OCI-M2 (cell line): Measurements from ENCODE around the gene DNHD1.

Source experiments
- DNase-seq: peaks from one replicate; lab custom pipeline; 2025; ENCODE audit not compliant: unreplicated experiment; lab: John Stamatoyannopoulos, UW

The DNHD1 gene, protein sequence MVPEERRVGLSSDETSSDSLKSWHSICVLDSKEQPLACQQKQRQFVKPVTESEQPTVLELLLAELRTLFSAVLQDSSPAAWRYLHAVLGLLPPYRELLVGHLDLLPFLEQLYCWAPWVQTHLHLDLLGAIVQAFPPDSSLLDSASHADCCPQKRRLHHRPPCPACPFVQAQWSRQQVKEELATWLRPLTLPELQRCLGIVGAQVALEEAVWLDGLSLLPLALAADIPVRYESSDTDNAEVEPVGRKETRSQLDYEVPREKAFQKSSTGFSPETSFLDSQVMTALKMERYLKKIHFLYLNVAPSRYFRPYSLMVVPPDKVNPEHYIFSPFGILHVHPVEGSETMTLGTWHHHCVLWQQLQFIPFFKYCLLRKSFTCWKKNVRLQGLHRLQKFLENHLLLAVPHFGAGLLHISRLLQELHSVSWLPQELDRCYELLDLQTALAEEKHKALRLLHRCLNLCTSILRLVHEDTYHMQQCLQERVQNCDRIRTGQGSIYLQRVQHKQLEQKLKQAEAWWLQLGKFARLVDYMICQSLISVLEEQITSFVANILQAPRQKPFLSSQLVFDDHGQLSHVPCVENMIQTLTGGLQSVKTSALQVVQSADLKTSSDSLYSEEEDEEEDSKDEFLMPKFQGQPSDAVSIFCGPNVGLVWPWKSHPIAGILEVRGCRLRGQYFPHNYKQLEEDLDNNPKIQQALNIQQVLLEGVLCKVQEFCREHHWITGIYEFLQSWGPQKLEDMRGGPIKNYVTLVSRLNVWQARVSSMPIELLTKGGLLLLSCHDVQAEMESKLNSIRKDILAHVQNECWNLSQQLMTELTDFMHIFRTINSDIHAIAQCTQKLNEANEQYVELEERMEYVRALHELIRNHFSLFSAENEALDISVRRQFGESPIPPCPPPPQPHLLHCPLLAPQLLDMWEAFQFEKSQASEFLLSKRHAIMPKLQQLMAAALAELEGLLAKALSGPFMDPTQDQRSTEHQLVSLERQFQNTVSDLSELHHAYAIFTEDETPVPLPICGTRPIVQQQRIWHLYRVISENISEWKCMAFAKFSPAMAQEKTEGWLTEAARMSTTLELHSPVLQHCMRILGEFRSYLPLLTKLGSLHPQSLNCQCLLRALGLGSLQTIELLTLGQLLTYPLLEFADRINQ (N-terminal part only)

DNA sequence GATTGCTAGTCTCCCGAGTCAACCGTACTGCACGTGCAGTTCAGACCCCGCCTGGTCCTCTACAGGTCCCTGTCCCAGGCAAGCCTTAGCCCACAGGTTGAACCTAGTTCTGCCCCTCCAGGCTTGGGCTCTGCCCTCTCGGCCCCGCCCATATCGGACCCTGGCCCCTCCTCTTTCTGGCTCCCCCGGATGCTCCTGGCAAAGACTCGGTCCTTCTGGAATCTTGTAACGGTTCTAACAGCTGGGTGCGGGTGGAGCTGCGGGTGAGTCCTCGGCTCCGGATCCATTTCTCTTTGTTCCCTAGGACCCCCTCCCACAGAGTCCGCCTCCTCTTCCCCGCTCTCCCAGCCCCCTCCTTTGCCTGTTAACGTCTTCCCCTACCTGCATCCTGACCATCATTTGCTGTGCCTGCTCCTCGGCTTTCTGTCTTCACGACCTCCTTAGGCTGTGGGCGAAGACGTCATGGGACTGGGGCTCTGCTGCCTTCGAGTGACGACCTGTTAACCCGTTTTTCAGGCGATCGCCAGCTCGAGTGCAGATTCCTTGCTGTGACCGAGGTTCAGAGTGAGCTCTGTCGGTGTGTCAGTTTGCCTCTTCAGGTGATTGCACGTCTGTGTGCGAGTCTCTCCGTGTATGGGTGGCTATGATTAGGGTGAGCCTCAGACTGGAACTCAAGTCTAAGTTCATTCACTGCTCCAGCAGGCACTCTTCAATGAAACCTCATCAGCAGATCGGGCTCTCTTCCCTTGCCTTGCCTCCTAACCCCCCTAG lies at the start of gene DNHD1:
TSS of gene DNHD1 (plus strand) at position 212 of the 771 bp plus-strand sequence. CDS start 936 bp downstream, outside the sequence.
- DNase-seq = no peak

DNA sequence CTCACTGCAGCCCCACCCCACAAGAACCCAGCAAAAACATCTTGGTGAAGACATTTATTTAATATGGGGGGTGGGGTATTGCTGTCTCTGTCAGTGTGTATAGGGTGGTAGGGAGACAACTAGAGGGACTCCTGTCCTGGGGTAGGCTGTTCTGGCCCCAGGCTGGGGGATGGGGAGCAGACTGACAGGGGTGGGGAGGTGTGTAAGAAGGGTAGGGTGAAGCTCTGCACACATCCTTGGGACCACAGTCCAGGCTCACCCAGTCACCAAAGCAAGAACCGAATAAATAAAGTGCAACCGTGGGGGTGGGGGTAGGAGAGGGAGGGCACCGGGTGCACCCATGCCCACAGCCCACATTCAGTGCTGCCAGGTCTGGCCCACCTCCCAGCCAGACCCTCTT lies 48.5 kb upstream of the DNHD1 start:
- DNase-seq = no peak

DNA sequence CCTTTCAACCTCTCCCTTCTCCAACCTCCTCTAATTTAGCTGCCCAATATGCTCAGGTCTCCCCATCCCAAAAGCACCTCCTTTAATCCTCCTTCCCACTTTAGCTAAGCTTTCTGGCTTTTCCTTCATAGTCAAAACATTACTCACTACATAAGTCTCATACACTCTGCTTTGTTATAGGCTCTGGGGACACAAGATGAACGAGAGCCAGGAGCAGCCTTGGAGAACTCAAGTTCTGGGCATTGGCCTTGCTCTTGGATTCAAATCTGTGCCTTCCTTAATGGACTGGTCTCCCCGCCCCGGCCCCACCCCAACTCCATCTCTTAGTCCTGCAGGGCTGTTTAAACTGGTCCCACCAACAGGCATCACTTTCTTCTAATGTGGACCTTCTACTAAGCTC lies 44.9 kb upstream of the DNHD1 start:
- no peak for DNase-seq

GRCh38 chr11:6453152-6453551 lies 43.9 kb upstream of the DNHD1 start:
- no peak for DNase-seq

- no peak for DNase-seq
These were observed 42.0 kb upstream of the DNHD1 start for GRCh38 chr11:6455070-6455469.

- no peak for DNase-seq
These were observed 40.6 kb upstream of the DNHD1 start for GRCh38 chr11:6456361-6457073.

DNA sequence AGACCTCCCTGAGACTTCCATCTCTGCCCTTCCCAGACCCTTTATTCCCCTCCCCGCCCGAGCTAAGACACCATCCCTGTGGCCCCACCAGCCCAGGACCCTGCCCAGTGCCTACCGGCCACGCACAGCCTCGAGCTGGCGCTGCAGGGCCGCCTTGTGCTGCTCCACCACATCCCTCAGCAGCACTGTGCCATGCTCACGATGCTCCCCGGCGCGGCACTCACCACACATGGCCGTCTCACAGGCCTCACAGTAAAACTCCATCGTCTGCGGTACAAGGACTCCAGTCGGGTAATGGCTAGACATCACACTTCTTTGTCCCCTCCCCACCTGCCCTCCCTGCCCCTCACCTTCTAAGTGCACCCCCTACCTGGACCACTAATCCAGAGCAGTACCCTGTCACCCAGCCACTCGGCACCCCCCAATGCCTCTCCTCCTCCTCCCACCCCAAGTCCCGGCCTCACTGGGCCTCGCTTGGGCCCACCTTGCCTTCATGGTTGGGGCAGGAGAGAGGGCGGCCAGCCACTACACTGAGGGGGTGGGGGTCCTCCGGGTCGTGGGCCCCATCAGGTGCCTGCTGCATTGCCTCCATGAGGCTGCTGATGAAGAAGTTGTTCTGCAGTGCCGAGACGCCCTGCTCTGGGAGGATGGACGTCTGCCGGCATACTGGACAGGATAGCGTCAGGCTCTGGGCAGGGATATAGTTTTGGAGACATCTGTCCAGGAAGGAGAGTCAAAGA lies 39.3 kb upstream of the DNHD1 start:
- DNase-seq = no peak

DNA sequence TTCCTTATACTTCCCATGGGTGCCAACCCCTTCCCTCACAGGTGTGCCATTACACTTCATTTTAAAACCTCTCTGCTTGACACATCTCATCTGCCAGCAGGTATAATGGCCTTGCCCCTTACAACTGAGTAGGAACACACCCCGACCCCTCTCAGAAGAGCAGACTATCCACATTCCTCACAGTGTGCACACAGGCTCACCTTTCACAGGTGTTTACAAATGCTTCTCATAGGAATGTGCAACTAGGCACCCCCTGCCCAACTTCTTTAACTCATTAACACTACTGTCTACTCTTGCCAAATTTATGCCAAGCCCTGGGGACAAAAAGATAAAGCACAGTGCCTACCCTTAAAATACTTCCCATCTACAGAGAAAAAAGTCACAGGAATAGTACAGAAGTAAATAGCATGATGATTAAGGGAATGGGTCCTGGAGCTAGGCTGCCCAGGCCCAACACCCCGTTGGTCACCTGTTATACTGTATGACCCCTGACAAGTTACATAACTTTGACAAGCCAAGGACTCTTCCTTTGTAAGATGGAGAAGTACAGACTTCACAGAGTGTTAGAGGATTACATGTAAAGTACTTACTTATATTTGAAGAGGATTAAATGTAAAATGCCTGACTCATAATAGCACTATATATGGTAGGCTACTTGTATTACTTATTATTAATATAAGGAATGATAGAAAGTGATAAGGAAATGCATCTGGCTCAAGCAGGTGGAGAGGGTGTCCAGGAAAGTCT lies 38.6 kb upstream of the DNHD1 start:
- DNase-seq = no peak

DNA sequence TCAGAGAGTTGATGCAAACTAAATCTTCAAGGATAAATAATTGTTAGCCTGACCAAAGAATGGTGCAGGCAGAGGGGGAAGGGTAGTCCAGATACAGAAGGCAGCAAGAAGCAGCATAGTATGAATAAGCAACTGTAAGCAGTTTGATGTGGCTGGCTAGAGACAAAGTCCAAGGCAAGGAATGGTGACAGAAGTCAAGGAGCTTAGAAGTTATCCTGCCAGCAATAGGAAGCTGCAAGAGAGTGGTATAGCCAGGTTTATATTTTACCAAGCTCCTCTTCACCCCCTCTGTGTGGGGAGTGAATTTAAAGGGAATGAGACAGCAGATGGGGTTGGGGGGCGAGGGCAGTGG lies 38.0 kb upstream of the DNHD1 start:
- DNase-seq = no peak

DNA sequence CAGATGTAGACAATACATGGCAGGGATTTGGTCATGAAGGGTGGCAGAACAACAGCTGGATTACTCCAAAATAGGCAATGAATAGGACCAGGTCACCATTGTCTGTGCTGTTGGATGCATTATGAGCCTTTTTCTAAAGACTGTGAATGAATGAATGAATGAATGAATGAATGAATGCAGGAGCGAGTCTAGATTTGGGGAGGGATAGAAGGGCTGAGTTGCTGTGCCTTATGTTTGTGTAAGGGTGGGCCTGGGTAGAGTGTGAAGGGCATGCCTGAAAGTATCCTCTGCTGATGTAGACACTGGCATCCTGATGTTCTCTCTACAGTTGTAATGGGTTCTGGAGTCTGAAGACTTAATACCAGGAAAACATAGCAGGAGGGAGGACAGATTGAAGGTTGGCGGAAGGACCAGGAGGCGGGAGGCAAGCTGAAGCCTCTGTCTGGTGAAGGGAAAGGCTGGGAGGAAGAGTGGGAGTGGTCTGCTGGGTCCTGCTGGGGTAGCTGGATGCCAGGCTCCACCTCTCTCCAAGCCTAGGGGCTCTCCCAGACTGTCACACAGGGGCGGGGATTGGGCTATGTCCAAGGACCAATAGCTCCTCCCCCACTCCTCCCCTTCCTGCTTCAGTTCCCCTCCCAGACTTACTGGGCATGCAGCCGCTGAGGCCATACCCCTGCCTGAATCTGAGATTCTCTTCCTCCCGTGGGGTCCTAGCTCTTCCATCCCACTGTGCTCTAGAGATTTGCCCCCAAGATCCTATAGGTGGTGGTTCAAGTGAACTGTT lies 28.2 kb upstream of the DNHD1 start:
- no peak for DNase-seq

GRCh38 chr11:6469599-6469998 lies 27.5 kb upstream of the DNHD1 start:
- no peak for DNase-seq

DNA sequence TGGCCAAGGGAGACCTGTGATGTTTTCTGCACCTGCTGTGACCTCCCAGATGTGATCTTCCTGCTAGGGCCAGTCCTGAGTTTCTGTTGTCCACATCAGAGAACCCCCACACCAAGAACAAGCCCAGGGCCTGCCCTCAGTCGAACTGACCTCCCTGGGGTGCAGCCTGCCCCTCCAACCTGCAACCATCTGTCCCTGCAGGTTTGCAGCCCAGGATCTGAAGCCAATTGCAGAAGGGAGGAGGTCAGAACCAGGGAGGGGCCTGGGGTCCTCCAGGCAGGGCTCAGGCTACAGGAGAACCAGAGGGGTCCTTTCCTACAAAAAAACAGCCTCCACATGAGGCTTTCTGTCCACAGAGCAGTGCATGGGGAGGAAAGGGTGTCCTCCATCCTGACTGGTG lies 24.1 kb upstream of the DNHD1 start:
- DNase-seq = no peak

DNA sequence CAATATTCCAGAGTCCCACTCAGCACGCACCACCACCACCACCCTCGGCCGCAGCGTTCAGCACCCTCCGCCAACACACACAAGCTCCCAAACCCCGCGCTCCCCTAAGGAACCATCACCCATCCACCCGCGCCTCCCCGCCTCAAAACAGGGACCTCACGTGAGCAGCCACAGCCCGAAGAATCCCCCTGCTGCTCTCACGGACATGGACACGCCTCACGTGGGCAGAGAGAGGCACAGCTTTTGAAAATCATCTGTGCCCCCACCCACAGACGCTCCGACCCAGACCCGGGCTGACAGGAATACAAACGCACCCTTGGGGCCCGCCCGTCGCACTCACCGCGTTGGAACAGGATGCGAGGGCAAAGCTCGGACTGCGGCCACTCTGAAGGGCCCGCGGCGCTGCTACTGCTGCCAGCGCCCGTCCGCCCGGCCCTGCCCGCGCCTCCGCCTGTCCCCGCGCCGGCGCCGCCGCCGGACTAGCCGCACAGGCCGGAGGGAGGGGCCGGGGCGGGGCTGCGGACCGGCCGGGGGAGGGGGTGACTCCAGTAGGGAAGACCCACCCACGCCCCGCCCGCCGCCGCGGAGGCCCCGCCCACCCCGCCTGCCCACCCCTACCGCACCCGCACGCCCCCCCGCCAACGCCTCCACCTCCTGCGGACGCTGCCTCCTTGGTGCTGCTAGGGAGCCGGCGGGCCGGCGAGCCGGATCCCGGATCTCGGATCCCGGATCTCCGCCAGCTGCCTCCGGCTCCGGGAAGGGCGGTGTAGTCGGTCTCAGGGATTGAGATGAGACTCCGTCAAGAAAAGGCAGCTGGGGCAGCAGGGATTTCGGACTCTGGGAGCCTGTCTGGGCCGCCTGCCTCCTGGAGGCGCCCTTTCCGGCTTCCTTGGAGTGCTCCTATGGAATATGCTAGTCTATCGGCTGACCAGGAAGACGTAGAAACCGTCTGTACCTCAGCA lies 23.3 kb upstream of the DNHD1 start, which contains the start of gene TRIM3:
TSS of gene TRIM3 (minus strand) at position 491 of the 962 bp plus-strand sequence. CDS start 8,246 bp downstream, outside the sequence.
- DNase-seq = peak; percentile 10

- no peak for DNase-seq
These were observed 22.7 kb upstream of the DNHD1 start for GRCh38 chr11:6474413-6474792.

DNA sequence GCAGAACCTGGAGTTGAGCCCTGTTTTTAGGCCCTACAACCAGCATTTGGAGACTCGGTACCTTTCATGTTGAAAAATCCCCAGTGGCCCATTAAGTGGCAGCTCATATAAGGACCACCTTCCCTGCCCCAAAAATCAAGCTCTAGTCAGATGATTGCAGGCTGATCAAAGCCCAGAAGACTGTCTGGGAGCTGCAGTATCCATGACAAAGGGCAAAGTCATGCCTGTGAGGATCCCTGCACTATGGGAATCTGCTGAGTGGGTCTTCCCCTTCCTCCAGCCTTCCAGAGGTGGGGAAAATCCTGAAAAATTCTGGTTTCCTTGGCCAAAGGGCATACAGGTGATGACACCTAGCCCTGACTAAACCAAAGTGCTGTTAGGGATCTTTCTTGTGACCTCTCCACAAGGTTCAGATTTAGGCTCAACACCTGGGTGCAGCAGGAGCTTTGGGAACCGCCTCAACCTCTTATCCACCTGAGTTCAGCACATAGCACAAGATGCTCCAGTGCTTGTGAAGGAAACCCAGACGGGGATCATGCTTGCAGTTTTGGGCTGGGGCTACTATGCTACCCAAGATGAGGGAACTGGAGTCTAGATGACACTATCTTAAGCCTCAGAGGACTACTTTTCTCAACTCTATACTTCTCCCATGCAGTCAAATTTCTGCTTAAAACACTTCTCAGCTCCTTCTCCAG lies 22.1 kb upstream of the DNHD1 start:
- no peak for DNase-seq

DNA sequence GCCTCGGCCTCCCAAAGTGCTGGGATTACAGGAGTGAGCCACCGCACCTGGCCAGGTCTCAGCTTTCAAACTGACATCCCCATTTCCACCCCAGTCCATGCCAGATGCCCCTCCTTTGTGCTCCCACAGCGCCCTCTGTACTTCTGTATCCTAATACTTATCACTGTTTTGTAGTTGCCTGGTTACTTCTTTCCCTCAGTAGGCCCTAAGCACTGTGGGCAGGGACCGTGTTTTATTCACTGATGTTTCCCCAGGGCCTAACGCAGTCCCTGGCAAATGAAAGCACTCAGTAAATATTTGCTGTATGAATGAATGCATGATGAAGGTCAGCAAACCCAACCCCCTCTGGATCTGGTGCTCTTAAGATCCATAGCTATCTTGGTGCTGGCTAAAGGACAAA lies 21.1 kb upstream of the DNHD1 start:
- DNase-seq = no peak
